H1 (cell line): ENCODE measurements around the gene PDSS1. TPM values are rescaled to one million over a fixed set of nuclear protein-coding genes. Genes with fewer than 3 reads are reported as not detected.

Experiments
- CHD7 ChIP-seq: fragments of 300-600 bp; sonication (generic); IDR thresholded peaks from 2 replicates; pipeline ENCODE4 v1.7.1; 2012; ENCODE audit warnings: low read length, moderate library complexity, mild to moderate bottlenecking, inconsistent platforms; ENCODE audit not compliant: insufficient replicate concordance
- MAFK ChIP-seq: IDR thresholded peaks from 2 replicates; pipeline ENCODE4 v1.6.1; 2012; ENCODE audit warnings: low read depth, mild to moderate bottlenecking, improper control_type of control experiment, low read length
- SIN3A ChIP-seq, 2 experiments: IDR thresholded peaks in 1 of 2; conservative IDR thresholded peaks in 1 of 2; 2 replicates each; pipeline ENCODE4 v1.6.1; 2011 to 2012; ENCODE audit warnings: low read length in 2 of 2, improper control_type of control experiment in 1 of 2, low read depth in 1 of 2, mild to moderate bottlenecking in 1 of 2
- polyA plus RNA-seq, 7 experiments: library from polyadenylated mRNA; depleted of rRNA in 3 of 7; stranded (reverse) in 5 of 7; unstranded in 2 of 7; fragments of >200 nt in 5 of 7; fragments of 200-250 nt in 2 of 7; gene quantifications; 1 replicate in 5 of 7; 2 replicates in 1 of 7; 4 replicates in 1 of 7; pipeline versions ENCODE4 v1.2.1 to v1.2.3, GENCODE V29; 2011 to 2013; ENCODE audit warnings: missing spikeins in 2 of 7, mixed read lengths in 2 of 7
- total RNA-seq: library from RNA; stranded (reverse); fragmentation: NEBNext Ultra II Directional; extraction: Animal tissue kit (Norgen Biotek cat#: 25700); gene quantifications from 2 replicates; pipeline ENCODE4 v1.2.1, GENCODE V29; 2021

The PDSS1 gene
- total and polyA plus RNA-seq, 2 of the 8 experiments (the other 6 are each of a cell fraction or from before 2014, with no cell fraction given): 21.3 to 26.0 TPM

DNA sequence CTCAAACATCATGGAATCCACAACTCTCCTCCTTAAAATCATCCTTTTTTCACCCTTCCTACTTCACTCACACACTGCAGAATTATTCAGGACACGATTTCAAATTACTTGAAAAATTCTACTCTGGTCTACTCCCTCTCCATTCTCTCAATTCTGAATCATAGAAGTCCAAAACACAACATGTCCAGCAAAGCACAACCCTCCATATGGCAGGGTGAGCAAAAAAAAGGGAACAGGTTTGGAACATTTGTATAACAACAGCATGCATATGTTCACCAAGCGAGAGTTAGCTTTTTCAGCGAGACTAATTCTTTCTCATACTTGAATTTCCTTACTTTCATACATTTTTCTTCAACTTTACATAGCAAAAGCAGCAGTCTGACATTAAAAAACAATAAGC lies 89.9 kb downstream of the PDSS1 start (continued):
- no peak for TF ChIP-seq CHD7
- TF ChIP-seq SIN3A (conservative IDR thresholded peaks at IDR 0.05 in 1 of 2, IDR thresholded peaks at IDR 0.05 in 1 of 2; ENCODE audit: low read depth in 1 of 2, low read length in 2 of 2): no peak
- no peak for TF ChIP-seq MAFK
